ENCODE results near the gene PIMREG. TPM values are rescaled to one million over a fixed set of nuclear protein-coding genes. Genes with fewer than 3 reads are reported as not detected.

PIMREG gene
- polyA plus RNA-seq, 3 donors, result 20.8 to 45.2 (median 30.4) TPM

GRCh38 chr17:6457688-6458459 is 13.6 kb downstream of the PIMREG start:
- DNase-seq, result no peak

GRCh38 chr17:6458460-6458950 is 14.2 kb downstream of the PIMREG start:
- no peak for DNase-seq

GRCh38 chr17:6460531-6461161 is 16.4 kb downstream of the PIMREG start:
- no peak for DNase-seq

GRCh38 chr17:6461246-6461645 is 17.0 kb downstream of the PIMREG start:
- no peak for DNase-seq

GRCh38 chr17:6461792-6462524 is 17.7 kb downstream of the PIMREG start:
- no peak for DNase-seq

GRCh38 chr17:6462692-6463091 is 18.4 kb downstream of the PIMREG start:
- no peak for DNase-seq

- no peak for DNase-seq
Observed at GRCh38 chr17:6463616-6464445, 19.6 kb downstream of the PIMREG start.

GRCh38 chr17:6464446-6465041 is 20.3 kb downstream of the PIMREG start:
- no peak for DNase-seq

- DNase-seq, result no peak
Observed at GRCh38 chr17:6465206-6466003, 21.1 kb downstream of the PIMREG start.

GRCh38 chr17:6467567-6467966 is 23.3 kb downstream of the PIMREG start:
- no peak for DNase-seq

GRCh38 chr17:6468051-6468790 is 24.0 kb downstream of the PIMREG start:
- DNase-seq, result no peak

- DNase-seq, result no peak
Observed at GRCh38 chr17:6470146-6470718, 26.0 kb downstream of the PIMREG start.

- DNase-seq, result no peak
Observed at GRCh38 chr17:6470751-6471521, 26.7 kb downstream of the PIMREG start.

- DNase-seq, result no peak
Observed at GRCh38 chr17:6471531-6472465, 27.5 kb downstream of the PIMREG start.

GRCh38 chr17:6472517-6472916 is 28.3 kb downstream of the PIMREG start:
- DNase-seq, result no peak

- peak; percentile 66 for DNase-seq
Observed at GRCh38 chr17:6473128-6473767, 29.0 kb downstream of the PIMREG start.

GRCh38 chr17:6474376-6474775 is 30.1 kb downstream of the PIMREG start:
- no peak for DNase-seq

Data from renal pelvis (tissue), 4 donors.